ENCODE results near the gene OR5K1.

The OR5K1 gene

DNA sequence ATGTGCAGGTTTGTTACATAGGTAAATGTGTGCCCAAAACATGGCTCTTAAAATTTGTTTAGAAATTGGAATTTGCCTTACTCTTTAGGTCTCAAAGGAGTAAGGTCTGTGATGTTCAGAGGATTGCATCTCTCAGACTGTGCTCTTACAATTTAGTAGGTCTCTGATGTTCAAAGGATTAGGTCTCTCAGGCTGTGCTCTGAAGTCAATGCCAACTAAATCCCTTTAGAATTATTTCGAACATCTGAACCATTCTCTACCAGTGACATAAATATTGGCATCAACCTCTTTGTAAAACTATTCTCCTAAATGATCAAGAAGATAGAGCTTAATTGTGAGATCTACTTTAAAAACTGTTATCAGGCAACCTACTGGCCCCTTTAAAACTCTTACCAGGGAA is at the start of gene OR5K1:
Gene OR5K1 (plus strand): TSS at position 301 of the 400 bp plus-strand sequence. CDS start 6,376 bp downstream, outside the sequence.
- CTCF ChIA-PET = no interaction called here
- POLR2A ChIA-PET = no interaction called here
- H3K27ac ChIP-seq (ENCODE audit: extremely low read depth, low read depth, low read length) = no peak within 1 kb of the TSS
- H3K36me3 ChIP-seq (ENCODE audit: control insufficient read depth in 2 of 2, insufficient read depth in 1 of 2, low read length in 2 of 2) = no peaks in the 10 kb centered on the region
- H3K4me1 ChIP-seq (ENCODE audit: control insufficient read depth, insufficient read depth, low read length) = no peaks in the 10 kb centered on the region
- no peaks in the 10 kb centered on the region for H3K9me3 ChIP-seq (ENCODE audit: control insufficient read depth, insufficient read depth, low read depth, low read length)
- TF ChIP-seq FEZF1 (tag by site-specific recombination; IDR thresholded peaks at IDR 0.05) = no peak
- TF ChIP-seq ZXDB (tag by site-specific recombination; IDR thresholded peaks at IDR 0.05) = no peak
- TF ChIP-seq, protein P1, sequence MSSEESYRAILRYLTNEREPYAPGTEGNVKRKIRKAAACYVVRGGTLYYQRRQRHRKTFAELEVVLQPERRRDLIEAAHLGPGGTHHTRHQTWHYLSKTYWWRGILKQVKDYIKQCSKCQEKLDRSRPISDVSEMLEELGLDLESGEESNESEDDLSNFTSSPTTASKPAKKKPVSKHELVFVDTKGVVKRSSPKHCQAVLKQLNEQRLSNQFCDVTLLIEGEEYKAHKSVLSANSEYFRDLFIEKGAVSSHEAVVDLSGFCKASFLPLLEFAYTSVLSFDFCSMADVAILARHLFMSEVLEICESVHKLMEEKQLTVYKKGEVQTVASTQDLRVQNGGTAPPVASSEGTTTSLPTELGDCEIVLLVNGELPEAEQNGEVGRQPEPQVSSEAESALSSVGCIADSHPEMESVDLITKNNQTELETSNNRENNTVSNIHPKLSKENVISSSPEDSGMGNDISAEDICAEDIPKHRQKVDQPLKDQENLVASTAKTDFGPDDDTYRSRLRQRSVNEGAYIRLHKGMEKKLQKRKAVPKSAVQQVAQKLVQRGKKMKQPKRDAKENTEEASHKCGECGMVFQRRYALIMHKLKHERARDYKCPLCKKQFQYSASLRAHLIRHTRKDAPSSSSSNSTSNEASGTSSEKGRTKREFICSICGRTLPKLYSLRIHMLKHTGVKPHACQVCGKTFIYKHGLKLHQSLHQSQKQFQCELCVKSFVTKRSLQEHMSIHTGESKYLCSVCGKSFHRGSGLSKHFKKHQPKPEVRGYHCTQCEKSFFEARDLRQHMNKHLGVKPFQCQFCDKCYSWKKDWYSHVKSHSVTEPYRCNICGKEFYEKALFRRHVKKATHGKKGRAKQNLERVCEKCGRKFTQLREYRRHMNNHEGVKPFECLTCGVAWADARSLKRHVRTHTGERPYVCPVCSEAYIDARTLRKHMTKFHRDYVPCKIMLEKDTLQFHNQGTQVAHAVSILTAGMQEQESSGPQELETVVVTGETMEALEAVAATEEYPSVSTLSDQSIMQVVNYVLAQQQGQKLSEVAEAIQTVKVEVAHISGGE (tag by site-specific recombination; conservative IDR thresholded peaks at IDR 0.05; ENCODE audit: low read depth) = no peak
- TF ChIP-seq ZNF223 (tag by site-specific recombination; IDR thresholded peaks at IDR 0.05) = no peak
- no peak for TF ChIP-seq ZNF26 (tag by site-specific recombination; IDR thresholded peaks at IDR 0.05)
- TF ChIP-seq ZFP41 (tag by site-specific recombination; IDR thresholded peaks at IDR 0.05; ENCODE audit: borderline replicate concordance) = no peak
- TF ChIP-seq ZNF248 (tag by site-specific recombination; IDR thresholded peaks at IDR 0.05) = no peak
- TF ChIP-seq ZNF610 (tag by site-specific recombination; IDR thresholded peaks at IDR 0.05; ENCODE audit: borderline replicate concordance) = no peak
- no peak for TF ChIP-seq ZNF670 (tag by site-specific recombination; IDR thresholded peaks at IDR 0.05; ENCODE audit: low read depth)
- no peak for TF ChIP-seq KLF16 (tag by site-specific recombination; IDR thresholded peaks at IDR 0.05)
- no peak for TF ChIP-seq CTCF (tag by site-specific recombination; IDR thresholded peaks at IDR 0.05)
- no peak for TF ChIP-seq REPIN1 (tag by site-specific recombination; IDR thresholded peaks at IDR 0.05; ENCODE audit: low read depth)
- TF ChIP-seq ZNF302 (tag by site-specific recombination; IDR thresholded peaks at IDR 0.05; ENCODE audit: low read depth) = no peak
- TF ChIP-seq ZNF658 (tag by site-specific recombination; IDR thresholded peaks at IDR 0.05) = no peak
- no peak for TF ChIP-seq ZNF157 (tag by site-specific recombination; IDR thresholded peaks at IDR 0.05)
- TF ChIP-seq ZNF138 (tag by site-specific recombination; IDR thresholded peaks at IDR 0.05; ENCODE audit: borderline replicate concordance) = no peak
- TF ChIP-seq ZBTB1 (tag by site-specific recombination; IDR thresholded peaks at IDR 0.05) = no peak
- TF ChIP-seq ZNF639 (tag by site-specific recombination; IDR thresholded peaks at IDR 0.05) = no peak
- no peak within 1 kb of the TSS for H3K4me3 ChIP-seq (ENCODE audit: low read depth, low read length)

DNA sequence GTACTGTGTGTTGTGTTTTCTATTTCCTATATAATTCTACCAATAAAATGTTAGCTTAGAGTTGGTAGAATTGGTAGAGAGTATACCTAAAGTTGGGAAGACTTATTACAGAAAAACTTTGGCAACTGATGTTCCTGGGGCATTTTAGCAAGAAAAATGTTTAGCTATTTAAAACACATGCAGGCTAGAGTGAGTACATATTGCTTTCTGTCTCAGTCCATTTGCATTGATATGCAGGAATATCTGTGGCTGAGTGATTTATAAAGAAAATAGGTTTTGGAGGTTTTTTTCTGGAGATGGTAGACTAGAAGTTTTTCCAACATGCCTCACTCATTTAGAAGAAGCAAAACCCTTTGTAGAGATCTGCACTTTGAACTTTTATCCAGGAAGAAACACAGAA is 30.4 kb upstream of the OR5K1 start:
- H3K36me3 ChIP-seq (ENCODE audit: control insufficient read depth in 2 of 2, insufficient read depth in 1 of 2, low read length in 2 of 2) = no peaks in the 10 kb centered on the region
- ChIA-PET POLR2A (no interaction called here), CTCF (no interaction called here)
- no peaks in the 10 kb centered on the region for H3K9me3 ChIP-seq (ENCODE audit: control insufficient read depth, insufficient read depth, low read depth, low read length)
- H3K27ac ChIP-seq (ENCODE audit: extremely low read depth, low read depth, low read length) = no peak overlapping the region
- H3K4me3 ChIP-seq (ENCODE audit: low read depth, low read length) = no peak overlapping the region
- H3K4me1 ChIP-seq (ENCODE audit: control insufficient read depth, insufficient read depth, low read length) = no peaks in the 10 kb centered on the region
- TF ChIP-seq ZNF747 (tag by site-specific recombination; IDR thresholded peaks at IDR 0.05) (no peak), KLF10 (tag by site-specific recombination; IDR thresholded peaks at IDR 0.05) (no peak), ZNF645 (tag by site-specific recombination; IDR thresholded peaks at IDR 0.05) (no peak), ZNF426 (tag by site-specific recombination; IDR thresholded peaks at IDR 0.05) (no peak), GLI2 (tag by site-specific recombination; IDR thresholded peaks at IDR 0.05; ENCODE audit: borderline replicate concordance, low read depth) (no peak), ZFP3 (tag by site-specific recombination; IDR thresholded peaks at IDR 0.05; ENCODE audit: low read depth) (no peak), ZNF394 (tag by site-specific recombination; IDR thresholded peaks at IDR 0.05; ENCODE audit: borderline replicate concordance) (no peak)
- TF ChIP-seq, protein P2, sequence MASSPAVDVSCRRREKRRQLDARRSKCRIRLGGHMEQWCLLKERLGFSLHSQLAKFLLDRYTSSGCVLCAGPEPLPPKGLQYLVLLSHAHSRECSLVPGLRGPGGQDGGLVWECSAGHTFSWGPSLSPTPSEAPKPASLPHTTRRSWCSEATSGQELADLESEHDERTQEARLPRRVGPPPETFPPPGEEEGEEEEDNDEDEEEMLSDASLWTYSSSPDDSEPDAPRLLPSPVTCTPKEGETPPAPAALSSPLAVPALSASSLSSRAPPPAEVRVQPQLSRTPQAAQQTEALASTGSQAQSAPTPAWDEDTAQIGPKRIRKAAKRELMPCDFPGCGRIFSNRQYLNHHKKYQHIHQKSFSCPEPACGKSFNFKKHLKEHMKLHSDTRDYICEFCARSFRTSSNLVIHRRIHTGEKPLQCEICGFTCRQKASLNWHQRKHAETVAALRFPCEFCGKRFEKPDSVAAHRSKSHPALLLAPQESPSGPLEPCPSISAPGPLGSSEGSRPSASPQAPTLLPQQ (tag by site-specific recombination; IDR thresholded peaks at IDR 0.05) = no peak

Data from HEK293 (cell line).